Right lobe of liver (tissue), 6 donors: ENCODE results near the gene LIF. TPM values are rescaled to one million over a fixed set of nuclear protein-coding genes. Genes with fewer than 3 reads are reported as not detected.

Source experiments
- ATAC-seq, 4 donors: fragments of 200-7000 bp; cut with Tn5 transposase; one replicate each; pipeline ENCODE4 v1.9.1; 2020; ENCODE audit warnings: mild to moderate bottlenecking in 4 of 4, moderate library complexity in 4 of 4
- DNase-seq, 3 donors: peaks; one replicate each; pipeline ENCODE4 v3.0.0-alpha.2; 2020
- H3K27ac ChIP-seq, 3 donors: fragments of 200-600 bp; one replicate each; pipeline ENCODE4 v1.8.0; 2022
- H3K27me3 ChIP-seq, 2 donors: fragments of 200-600 bp; one replicate each; pipeline ENCODE4 v1.8.0; 2022
- H3K36me3 ChIP-seq, 4 donors: fragments of 200-600 bp; sonication (generic) in 1 of 4; one replicate each; pipeline versions ENCODE4 v1.5.1 to v1.8.0; 2017 to 2022; ENCODE audit warnings: control low read depth in 1 of 4
- H3K4me1 ChIP-seq, 4 donors: fragments of 200-600 bp; sonication (generic) in 1 of 4; one replicate each; pipeline versions ENCODE4 v1.5.1 to v1.8.0; 2017 to 2022; ENCODE audit warnings: control low read depth in 1 of 4
- H3K4me3 ChIP-seq, 3 donors: fragments of 200-600 bp; one replicate each; pipeline ENCODE4 v1.8.0; 2022
- H3K9me3 ChIP-seq, 4 donors: fragments of 200-600 bp; sonication (generic) in 1 of 4; one replicate each; pipeline versions ENCODE4 v1.5.1 to v1.8.0; 2017 to 2022; ENCODE audit warnings: control low read depth in 1 of 4
- POLR2A ChIP-seq: fragments of 450-650 bp; IDR thresholded peaks from one replicate; pipeline ENCODE4 v1.6.1; 2017; ENCODE audit warnings: antibody characterized with exemption, mild to moderate bottlenecking
- WGBS: methylation state at CpG from one replicate; pipeline ENCODE4 v1.1.6; 2018; ENCODE audit warnings: low coverage, low lambda C conversion rate; ENCODE audit not compliant: insufficient coverage; ENCODE audit errors: missing lambda C conversion rate; 5-methylcytosine and 5-hydroxymethylcytosine counted together
- intact Hi-C, 2 donors: fragments of 100-400 bp; cut with DNase I; formaldehyde crosslinking; loops; one replicate each; pipeline versions ENCODE4 v1.11.2 to v1.14.1; 2022
- total RNA-seq, 6 experiments: library from RNA; depleted of rRNA in 2 of 6; stranded (reverse); fragments of >200 nt in 2 of 6; fragmentation: NEBNext Ultra II Directional in 3 of 6; extraction: Animal tissue kit (Norgen Biotek cat#: 25700) in 3 of 6; gene quantifications; one replicate each; pipeline versions ENCODE4 v1.1.0 to v1.2.4, GENCODE V29; 2016 to 2023
- TF ChIP-seq, protein P1 (sequence below), 4 donors: fragments of 200-600 bp in 3 of 4; fragments of 450-650 bp in 1 of 4; IDR thresholded peaks; one replicate each; pipeline versions ENCODE4 v1.5.1 to v1.8.0; 2016 to 2022; ENCODE audit warnings: antibody characterized with exemption in 4 of 4, mild to moderate bottlenecking in 2 of 4
- donor health status: DM: no; HTN: yes; CAD: no.
- donor health status: DM: no; HTN: no; CAD: no.
- donor health status: DM: no; HTN: no; CAD: no.
- donor health status: DM: no; HTN: yes; CAD: no.
- donor health status: DM: no; HTN: yes; CAD: no.

LIF gene
- total RNA-seq, 6 experiments from 2014 or later: 0.15 to 2.0 (median 1.6) TPM; not detected in 2

DNA sequence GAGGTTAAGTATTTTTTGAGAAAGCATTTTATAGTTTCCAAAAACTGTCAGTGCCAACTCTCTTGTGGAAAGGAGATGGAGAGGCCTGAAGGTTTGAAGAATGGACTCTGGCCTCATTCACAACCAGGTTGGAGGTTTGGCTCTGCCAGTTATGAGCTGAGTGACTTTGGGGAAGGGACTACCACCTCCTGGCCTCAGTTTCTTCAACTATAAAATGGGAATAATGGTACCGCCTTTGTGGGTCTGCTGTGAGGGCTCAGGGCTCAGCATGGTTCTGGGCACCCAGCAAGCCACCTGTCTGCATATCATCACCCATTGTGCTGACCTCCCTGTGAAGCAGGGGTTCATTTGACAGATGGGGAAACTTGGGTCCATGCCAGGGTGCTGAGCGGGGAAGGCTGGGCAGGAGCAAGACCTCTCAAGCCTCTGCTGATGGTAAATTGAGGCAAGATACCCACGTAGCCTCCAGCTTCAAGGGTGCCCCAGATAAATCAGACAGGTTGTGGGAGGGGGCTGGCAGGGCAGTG, 3.5 kb upstream of the LIF start:
- intact Hi-C loops: no loop called here
- no peak overlapping the region for H3K27ac ChIP-seq
- H3K9me3 ChIP-seq: no peaks in the 10 kb centered on the region
- H3K4me3 ChIP-seq: no peak overlapping the region
- H3K27me3 ChIP-seq: no peaks in the 10 kb centered on the region
- H3K4me1 ChIP-seq: peaks cover 0 to 6% (median 0%) of the 10 kb centered on the region in 4 donors
- WGBS: 83% methylated on average over 2 of the region's 3 CpGs
- DNase-seq (no peak), ATAC-seq (no peak)
- no peaks in the 10 kb centered on the region for H3K36me3 ChIP-seq
- TF ChIP-seq, protein P1, sequence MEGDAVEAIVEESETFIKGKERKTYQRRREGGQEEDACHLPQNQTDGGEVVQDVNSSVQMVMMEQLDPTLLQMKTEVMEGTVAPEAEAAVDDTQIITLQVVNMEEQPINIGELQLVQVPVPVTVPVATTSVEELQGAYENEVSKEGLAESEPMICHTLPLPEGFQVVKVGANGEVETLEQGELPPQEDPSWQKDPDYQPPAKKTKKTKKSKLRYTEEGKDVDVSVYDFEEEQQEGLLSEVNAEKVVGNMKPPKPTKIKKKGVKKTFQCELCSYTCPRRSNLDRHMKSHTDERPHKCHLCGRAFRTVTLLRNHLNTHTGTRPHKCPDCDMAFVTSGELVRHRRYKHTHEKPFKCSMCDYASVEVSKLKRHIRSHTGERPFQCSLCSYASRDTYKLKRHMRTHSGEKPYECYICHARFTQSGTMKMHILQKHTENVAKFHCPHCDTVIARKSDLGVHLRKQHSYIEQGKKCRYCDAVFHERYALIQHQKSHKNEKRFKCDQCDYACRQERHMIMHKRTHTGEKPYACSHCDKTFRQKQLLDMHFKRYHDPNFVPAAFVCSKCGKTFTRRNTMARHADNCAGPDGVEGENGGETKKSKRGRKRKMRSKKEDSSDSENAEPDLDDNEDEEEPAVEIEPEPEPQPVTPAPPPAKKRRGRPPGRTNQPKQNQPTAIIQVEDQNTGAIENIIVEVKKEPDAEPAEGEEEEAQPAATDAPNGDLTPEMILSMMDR (IDR thresholded peaks at IDR 0.05): no peak
- no peak for TF ChIP-seq POLR2A

DNA sequence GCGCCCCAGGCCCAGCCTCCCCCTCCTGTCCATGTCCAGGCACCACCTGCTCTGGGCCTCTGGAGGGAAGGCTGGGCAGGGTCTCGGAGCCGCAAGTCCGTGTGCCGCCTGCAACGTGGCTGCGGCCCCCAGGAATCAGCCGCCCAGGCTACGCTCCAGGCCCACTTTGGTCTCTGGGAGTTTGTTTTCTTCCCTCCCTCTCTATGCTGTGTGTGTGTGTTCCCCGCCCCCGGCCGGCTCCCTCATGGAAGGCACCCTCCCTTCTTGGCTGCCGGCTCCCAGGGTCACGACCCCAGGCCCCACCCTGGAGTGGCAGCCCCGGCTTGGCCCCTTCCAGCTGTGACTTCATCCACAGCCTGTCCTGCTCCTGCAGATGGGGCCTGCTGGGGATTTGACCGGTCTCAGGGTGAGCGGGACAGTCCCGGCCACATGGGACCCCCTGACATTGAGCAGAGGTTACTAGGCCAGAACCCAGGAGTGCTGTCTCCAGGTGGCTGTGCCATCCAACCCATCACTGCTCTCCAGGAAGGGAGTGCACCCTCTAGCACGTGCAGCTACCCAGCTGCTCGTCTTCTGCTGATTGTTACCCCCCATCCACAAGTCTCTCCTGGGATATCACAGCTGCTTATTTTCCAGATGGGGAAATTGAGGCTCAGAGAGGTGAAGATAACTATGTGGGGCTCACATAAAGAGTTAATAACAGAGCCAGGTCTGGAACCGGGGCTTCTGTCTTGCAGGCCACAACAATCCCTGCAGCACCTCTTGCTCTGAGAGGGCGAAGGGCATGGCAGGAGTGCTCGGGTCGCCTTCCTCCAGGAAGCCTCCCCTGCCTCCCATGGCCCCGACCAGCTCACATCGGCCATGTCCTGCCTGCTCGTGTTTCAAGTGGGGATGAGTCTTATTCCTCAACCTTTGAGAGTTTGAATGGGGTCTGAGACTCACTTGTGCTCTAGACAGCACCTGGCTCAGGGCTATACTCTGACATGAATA, 2.8 kb upstream of the LIF start:
- H3K27ac ChIP-seq: no peak overlapping the region
- intact Hi-C loops: no loop called here
- WGBS: 40% methylated on average over 3 of the region's 27 CpGs
- no peak overlapping the region for H3K4me3 ChIP-seq
- H3K4me1 ChIP-seq: peaks cover 0 to 6% (median 0%) of the 10 kb centered on the region in 4 donors
- no peaks in the 10 kb centered on the region for H3K27me3 ChIP-seq
- no peak for TF ChIP-seq POLR2A
- TF ChIP-seq, protein P1 (IDR thresholded peaks at IDR 0.05): no peak
- ATAC-seq (no peak), DNase-seq (no peak)
- H3K9me3 ChIP-seq: no peaks in the 10 kb centered on the region
- no peaks in the 10 kb centered on the region for H3K36me3 ChIP-seq

DNA sequence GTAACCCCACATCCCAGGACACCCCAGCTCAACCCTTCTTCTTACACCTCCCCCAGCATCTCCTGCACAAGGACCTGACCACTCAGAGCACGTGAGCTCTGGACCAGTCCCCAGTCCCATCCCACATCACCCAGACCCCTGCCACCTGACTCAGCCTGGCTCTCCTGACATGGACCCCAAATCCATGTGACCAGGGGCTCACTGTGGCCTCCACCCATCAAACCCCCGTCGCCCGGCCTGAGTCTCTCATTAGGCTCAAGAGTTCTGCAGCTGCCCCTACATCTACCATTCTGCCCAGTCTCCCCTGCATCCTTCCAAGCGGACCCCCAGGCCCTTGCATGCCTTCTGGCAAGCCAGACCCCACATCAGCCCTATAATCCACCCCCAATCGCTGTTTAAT, 1.9 kb upstream of the LIF start:
- no peaks in the 10 kb centered on the region for H3K9me3 ChIP-seq
- intact Hi-C loops: no loop called here
- WGBS: 30% methylated on average over 4 of the region's 6 CpGs
- H3K27ac ChIP-seq: no peak overlapping the region
- ATAC-seq (no peak), DNase-seq (no peak)
- H3K36me3 ChIP-seq: no peaks in the 10 kb centered on the region
- peaks cover 0 to 6% (median 0%) of the 10 kb centered on the region in 4 donors for H3K4me1 ChIP-seq
- TF ChIP-seq, protein P1 (IDR thresholded peaks at IDR 0.05): no peak
- TF ChIP-seq POLR2A: no peak
- H3K4me3 ChIP-seq: no peak overlapping the region
- no peaks in the 10 kb centered on the region for H3K27me3 ChIP-seq

DNA sequence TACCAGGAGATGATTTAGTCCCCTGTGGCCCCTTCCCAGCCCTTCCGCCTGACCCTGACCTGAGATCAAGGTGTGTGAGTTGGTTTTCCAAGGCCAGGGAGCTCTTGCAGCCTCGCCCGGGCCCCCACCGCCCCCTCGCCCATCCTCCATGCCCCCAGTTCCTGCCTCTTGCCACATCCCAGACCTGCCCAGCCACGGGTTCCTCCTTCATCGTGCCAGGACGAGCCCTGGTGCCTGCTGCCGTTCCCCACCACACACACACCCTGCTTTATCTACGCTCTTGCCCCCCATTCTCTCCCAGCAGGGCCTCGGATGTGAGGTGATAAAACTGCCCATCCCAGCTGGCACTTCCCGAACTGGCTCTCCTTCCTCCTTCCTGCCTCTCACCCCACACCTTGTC, 1.4 kb upstream of the LIF start:
- no peaks in the 10 kb centered on the region for H3K36me3 ChIP-seq
- ATAC-seq: no peak

DNA sequence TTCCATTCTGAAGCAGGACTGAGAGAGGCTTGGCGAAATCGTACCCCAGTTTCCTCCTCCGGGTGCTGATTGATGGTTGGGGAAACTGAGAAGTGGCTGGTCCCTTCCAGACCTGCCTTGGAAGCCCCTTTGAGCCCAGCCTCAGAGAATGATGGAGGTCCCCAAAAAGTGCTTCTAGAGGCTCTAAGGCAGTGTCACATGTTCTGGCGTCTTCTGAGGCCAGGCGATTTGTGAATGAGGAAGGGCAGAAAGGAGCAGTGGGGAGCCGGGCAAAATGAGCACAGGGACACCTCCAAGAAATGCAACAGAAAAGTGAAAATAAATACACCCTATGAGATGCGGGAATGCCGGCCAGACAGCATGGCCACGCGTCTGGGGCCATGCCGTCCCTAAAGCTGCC, 1.0 kb upstream of the LIF start:
- WGBS: 82% methylated on average over 3 of the region's 11 CpGs
- Histone ChIP-seq H3K27ac (no peak overlapping the region), H3K36me3 (no peaks in the 10 kb centered on the region)

More for the DNA sequence above, 1.4 kb upstream of the LIF start:
- Histone ChIP-seq H3K27me3 (no peaks in the 10 kb centered on the region), H3K9me3 (no peaks in the 10 kb centered on the region), H3K27ac (no peak overlapping the region), H3K4me1 (peaks cover 0 to 6% (median 0%) of the 10 kb centered on the region in 4 donors), H3K4me3 (no peak overlapping the region)
- DNase-seq: no peak
- 41% methylated on average over 5 of the region's 12 CpGs for WGBS
- intact Hi-C loops: no loop called here
- TF ChIP-seq POLR2A: no peak

More for the DNA sequence above, 1.0 kb upstream of the LIF start:
- ATAC-seq (no peak), DNase-seq (no peak)
- Histone ChIP-seq H3K27me3 (no peaks in the 10 kb centered on the region), H3K4me3 (no peak overlapping the region), H3K4me1 (peaks cover 0 to 6% (median 0%) of the 10 kb centered on the region in 4 donors), H3K9me3 (no peaks in the 10 kb centered on the region)
- TF ChIP-seq POLR2A: no peak
- TF ChIP-seq, protein P1 (IDR thresholded peaks at IDR 0.05): no peak
- intact Hi-C loops: no loop called here
